ENCODE data around the gene ESRRG. TPM values are rescaled to one million over a fixed set of nuclear protein-coding genes. Genes with fewer than 3 reads are reported as not detected.

Gene ESRRG
- total and polyA plus RNA-seq, 2 donors (not counting 3 experiments of a cell fraction or from before 2014, with no cell fraction given) = not detected

- Histone ChIP-seq H3K27ac (ENCODE audit: insufficient read depth, low read depth, low read length) (no peak overlapping the region), H3K36me3 (ENCODE audit: control insufficient read depth in 2 of 2, extremely low read depth in 1 of 2, insufficient read depth in 2 of 2, low read length in 2 of 2) (no peaks in the 10 kb centered on the region), H4K20me1 (replicated peaks; ENCODE audit: control insufficient read depth, extremely low read depth, insufficient read depth, low read length) (no peaks in the 10 kb centered on the region), H3K27me3 (ENCODE audit: control insufficient read depth in 2 of 2, insufficient read depth in 2 of 2, low read length in 2 of 2) (no peaks in the 10 kb centered on the region), H3K9me3 (replicated peaks; ENCODE audit: control insufficient read depth, insufficient read depth, low read length) (no peaks in the 10 kb centered on the region), H3K4me3 (replicated peaks in 1 of 3; ENCODE audit: insufficient read depth in 1 of 3, low read depth in 1 of 3, low read length in 3 of 3) (no peak overlapping the region), H3K9me1 (replicated peaks; ENCODE audit: control insufficient read depth, extremely low read depth, insufficient read depth, low read length) (no peaks in the 10 kb centered on the region), H2AFZ (ENCODE audit: low read depth, low read length) (no peak overlapping the region), H3K79me2 (ENCODE audit: control insufficient read depth, insufficient read depth, low read length) (no peaks in the 10 kb centered on the region), H3K4me1 (ENCODE audit: control insufficient read depth, extremely low read depth, insufficient read depth, low read length) (no peaks in the 10 kb centered on the region), H3K4me2 (ENCODE audit: insufficient read depth, low read length) (no peak overlapping the region), H3K9ac (replicated peaks; ENCODE audit: extremely low read depth, insufficient read depth, low read length) (no peak overlapping the region)
- intact Hi-C loops (cut with micrococcal nuclease) = no loop called here
- DNase-seq (ENCODE audit: low read depth, low spot score) (no peak), FAIRE-seq (no peak)
- dilution Hi-C loops (cut with MboI; ENCODE audit: extremely low pct_ligation_motif_present, low sequenced_read_pairs) = no loop called here
- no TSS peak for BruUV-seq (replicated peaks)
- ChIA-PET CTCF (no interaction called here), POLR2A (no interaction called here)
- no peak for TF ChIP-seq MYC (IDR thresholded peaks at IDR 0.05; ENCODE audit: low read depth, low read length)
- no peak for TF ChIP-seq MAX (IDR thresholded peaks at IDR 0.05; ENCODE audit: insufficient read depth, insufficient read length)
Observed at GRCh38 chr1:216651826-216652418, 71.3 kb downstream of the ESRRG start.

- ChIA-PET CTCF (no interaction called here), POLR2A (no interaction called here)
- no peak for TF ChIP-seq MYC (IDR thresholded peaks at IDR 0.05; ENCODE audit: low read depth, low read length)
- no peak for TF ChIP-seq POLR2AphosphoS5 (IDR thresholded peaks at IDR 0.05; ENCODE audit: insufficient read depth, low read depth, low read length)
- no peak for TF ChIP-seq JUN (IDR thresholded peaks at IDR 0.05; ENCODE audit: borderline replicate concordance, insufficient read depth, insufficient read length, low read depth)
- TF ChIP-seq POLR2A (IDR thresholded peaks at IDR 0.05; ENCODE audit: low read depth, low read length) = no peak
- no peak for TF ChIP-seq CTCF (IDR thresholded peaks at IDR 0.05; ENCODE audit: extremely low read depth in 1 of 2, insufficient read depth in 1 of 2, low read depth in 1 of 2, low read length in 2 of 2)
- no peak for TF ChIP-seq MAX (IDR thresholded peaks at IDR 0.05; ENCODE audit: insufficient read depth, insufficient read length)
- no peak for TF ChIP-seq FOS (IDR thresholded peaks at IDR 0.05; ENCODE audit: borderline replicate concordance, insufficient read depth, low read length)
- no peak for TF ChIP-seq GATA2 (IDR thresholded peaks at IDR 0.05; ENCODE audit: insufficient read depth, insufficient read length, low read depth, low read length)
- H3K79me2 ChIP-seq (ENCODE audit: control insufficient read depth, insufficient read depth, low read length) = no peaks in the 10 kb centered on the region
- H3K9me3 ChIP-seq (replicated peaks; ENCODE audit: control insufficient read depth, insufficient read depth, low read length) = no peaks in the 10 kb centered on the region
- H3K4me2 ChIP-seq (ENCODE audit: insufficient read depth, low read length) = no peak overlapping the region
- H3K27ac ChIP-seq (ENCODE audit: insufficient read depth, low read depth, low read length) = no peak overlapping the region
- no peak overlapping the region for H2AFZ ChIP-seq (ENCODE audit: low read depth, low read length)
- FAIRE-seq = no peak
- H3K4me1 ChIP-seq (ENCODE audit: control insufficient read depth, extremely low read depth, insufficient read depth, low read length) = no peaks in the 10 kb centered on the region
- intact Hi-C loops (cut with micrococcal nuclease) = no loop called here
- H4K20me1 ChIP-seq (replicated peaks; ENCODE audit: control insufficient read depth, extremely low read depth, insufficient read depth, low read length) = no peaks in the 10 kb centered on the region
- DNase-seq (ENCODE audit: low read depth, low spot score) = no peak
- no peaks in the 10 kb centered on the region for H3K9me1 ChIP-seq (replicated peaks; ENCODE audit: control insufficient read depth, extremely low read depth, insufficient read depth, low read length)
- no peak overlapping the region for H3K9ac ChIP-seq (replicated peaks; ENCODE audit: extremely low read depth, insufficient read depth, low read length)
- H3K36me3 ChIP-seq (ENCODE audit: control insufficient read depth in 2 of 2, extremely low read depth in 1 of 2, insufficient read depth in 2 of 2, low read length in 2 of 2) = no peaks in the 10 kb centered on the region
- dilution Hi-C loops (cut with MboI; ENCODE audit: extremely low pct_ligation_motif_present, low sequenced_read_pairs) = no loop called here
- no peaks in the 10 kb centered on the region for H3K27me3 ChIP-seq (ENCODE audit: control insufficient read depth in 2 of 2, insufficient read depth in 2 of 2, low read length in 2 of 2)
- H3K4me3 ChIP-seq (replicated peaks in 1 of 3; ENCODE audit: insufficient read depth in 1 of 3, low read depth in 1 of 3, low read length in 3 of 3) = no peak overlapping the region
- no TSS peak for BruUV-seq (replicated peaks)
Observed at GRCh38 chr1:216643176-216643575, 80.1 kb downstream of the ESRRG start.
